Cardiac muscle cell (in vitro differentiated cells and primary cell): ENCODE results near the gene TBC1D3B. TPM values are rescaled to one million over a fixed set of nuclear protein-coding genes. Genes with fewer than 3 reads are reported as not detected.
"Not testable (repeated sequence)": the region's sequence is repeated elsewhere in the genome, so short reads cannot be mapped to it uniquely, and the experiment has no call there.

ENCODE experiments used
- DNase-seq, 2 donors: peaks; one replicate each; pipeline versions ENCODE4 v3.0.0 to v3.0.0-alpha.2; 2010 to 2017; ENCODE audit warnings: low read depth in 1 of 2, low spot score in 1 of 2
- H3K27ac ChIP-seq: fragments of 200-600 bp; sonication (generic); 2 replicates; pipeline ENCODE4 v1.5.1; 2016
- H3K27me3 ChIP-seq: fragments of 200-600 bp; sonication (generic); 2 replicates; pipeline ENCODE4 v1.6.0; 2016; ENCODE audit warnings: control low read depth
- H3K36me3 ChIP-seq: fragments of 200-600 bp; sonication (generic); 2 replicates; pipeline ENCODE4 v1.5.1; 2016; ENCODE audit warnings: control low read depth
- H3K4me1 ChIP-seq: fragments of 200-600 bp; sonication (generic); 2 replicates; pipeline ENCODE4 v1.8.1; 2017; ENCODE audit warnings: low read depth, mild to moderate bottlenecking, mixed run types
- H3K4me3 ChIP-seq: fragments of 200-600 bp; sonication (generic); 2 replicates; pipeline ENCODE4 v1.5.1; 2016; ENCODE audit warnings: mild to moderate bottlenecking
- H3K9me3 ChIP-seq: fragments of 200-600 bp; sonication (generic); 2 replicates; pipeline ENCODE4 v1.5.1; 2017; ENCODE audit warnings: low read depth, mild to moderate bottlenecking, control low read depth
- polyA plus RNA-seq: library from polyadenylated mRNA; unstranded; fragments of >200 nt; fragmentation: Nextera tagmentation; extraction: Ambion mirVana; gene quantifications from 2 replicates; pipeline ENCODE4 v1.2.1, GENCODE V29; 2016
- total RNA-seq: library from RNA; depleted of rRNA; stranded (reverse); fragments of >200 nt; gene quantifications from 2 replicates; pipeline ENCODE4 v1.2.3, GENCODE V29; 2016
- TF ChIP-seq, protein P1 (sequence below): IDR thresholded peaks from 2 replicates; pipeline ENCODE4 v1.5.1; 2012; ENCODE audit warnings: low read depth, mild to moderate bottlenecking, low read length

The TBC1D3B gene
- total and polyA plus RNA-seq, 2 experiments from 2014 or later: 4.0 to 5.5 TPM

DNA sequence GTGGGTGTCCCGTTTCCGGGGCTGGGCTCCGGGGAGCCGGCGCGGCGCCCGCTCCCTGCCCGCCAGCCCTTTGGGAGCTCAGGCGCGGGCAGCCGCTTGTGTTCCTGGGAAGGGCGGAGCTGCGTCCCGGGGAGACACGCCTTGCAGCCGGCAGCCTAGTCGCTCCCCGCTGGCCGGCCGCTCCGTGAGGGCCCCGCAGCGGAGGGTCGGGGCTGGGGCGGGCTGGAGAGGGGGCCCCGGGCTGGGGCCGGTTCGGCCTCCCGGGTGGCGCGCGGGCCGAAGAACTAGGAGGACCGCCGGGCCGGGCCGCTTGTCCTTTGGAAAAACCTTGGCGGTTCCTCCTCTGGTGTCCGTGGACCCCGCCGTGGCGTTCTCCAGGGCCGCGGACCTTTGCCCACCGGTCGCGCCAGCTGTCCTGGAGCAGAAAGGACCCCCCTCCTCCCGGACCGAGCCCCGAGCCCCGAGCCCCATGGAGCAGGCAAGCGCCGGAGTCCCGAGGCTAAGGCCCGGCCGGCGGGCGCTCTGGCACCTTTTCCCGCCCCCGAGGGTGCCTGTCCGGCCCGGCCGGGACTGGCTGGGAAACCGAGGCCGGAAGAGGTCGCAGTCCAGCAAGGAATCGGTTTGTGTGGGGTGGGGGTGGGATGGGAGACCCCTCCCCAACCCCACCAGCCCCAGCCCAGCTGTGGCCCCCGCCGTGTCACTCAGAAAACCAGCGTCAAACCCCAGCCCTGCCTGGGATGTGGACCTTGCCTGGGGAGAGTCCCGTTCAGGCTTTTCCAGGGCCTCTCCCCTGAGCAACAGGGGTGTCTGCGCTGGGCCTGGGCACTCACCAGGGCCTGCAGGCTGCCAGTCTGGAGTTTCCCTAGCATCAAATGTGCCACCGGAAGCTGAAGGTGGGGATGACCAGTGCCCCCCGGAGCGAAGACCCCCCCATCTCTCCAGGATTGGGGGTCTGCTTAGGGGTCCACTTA is 6.8 kb upstream of the TBC1D3B start:
- Histone ChIP-seq H3K4me1 (no peaks in the 10 kb centered on the region), H3K9me3 (no peaks in the 10 kb centered on the region), H3K27ac (no peak overlapping the region), H3K36me3 (no peaks in the 10 kb centered on the region), H3K4me3 (peak overlapping the region; percentile 49), H3K27me3 (peaks cover 71% of the 10 kb centered on the region)
- TF ChIP-seq, protein P1, sequence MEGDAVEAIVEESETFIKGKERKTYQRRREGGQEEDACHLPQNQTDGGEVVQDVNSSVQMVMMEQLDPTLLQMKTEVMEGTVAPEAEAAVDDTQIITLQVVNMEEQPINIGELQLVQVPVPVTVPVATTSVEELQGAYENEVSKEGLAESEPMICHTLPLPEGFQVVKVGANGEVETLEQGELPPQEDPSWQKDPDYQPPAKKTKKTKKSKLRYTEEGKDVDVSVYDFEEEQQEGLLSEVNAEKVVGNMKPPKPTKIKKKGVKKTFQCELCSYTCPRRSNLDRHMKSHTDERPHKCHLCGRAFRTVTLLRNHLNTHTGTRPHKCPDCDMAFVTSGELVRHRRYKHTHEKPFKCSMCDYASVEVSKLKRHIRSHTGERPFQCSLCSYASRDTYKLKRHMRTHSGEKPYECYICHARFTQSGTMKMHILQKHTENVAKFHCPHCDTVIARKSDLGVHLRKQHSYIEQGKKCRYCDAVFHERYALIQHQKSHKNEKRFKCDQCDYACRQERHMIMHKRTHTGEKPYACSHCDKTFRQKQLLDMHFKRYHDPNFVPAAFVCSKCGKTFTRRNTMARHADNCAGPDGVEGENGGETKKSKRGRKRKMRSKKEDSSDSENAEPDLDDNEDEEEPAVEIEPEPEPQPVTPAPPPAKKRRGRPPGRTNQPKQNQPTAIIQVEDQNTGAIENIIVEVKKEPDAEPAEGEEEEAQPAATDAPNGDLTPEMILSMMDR: no peak
- DNase-seq: peak; percentile 65 to 86

GRCh38 chr17:36182176-36183000 is 6.0 kb upstream of the TBC1D3B start:
- Histone ChIP-seq H3K27ac (no peak overlapping the region), H3K4me1 (no peaks in the 10 kb centered on the region), H3K27me3 (peaks cover 63% of the 10 kb centered on the region), H3K9me3 (no peaks in the 10 kb centered on the region), H3K4me3 (peak overlapping the region; percentile 49), H3K36me3 (no peaks in the 10 kb centered on the region)
- TF ChIP-seq, protein P1: no peak
- DNase-seq: peak in 1 of 2 donors; percentile 29

DNA sequence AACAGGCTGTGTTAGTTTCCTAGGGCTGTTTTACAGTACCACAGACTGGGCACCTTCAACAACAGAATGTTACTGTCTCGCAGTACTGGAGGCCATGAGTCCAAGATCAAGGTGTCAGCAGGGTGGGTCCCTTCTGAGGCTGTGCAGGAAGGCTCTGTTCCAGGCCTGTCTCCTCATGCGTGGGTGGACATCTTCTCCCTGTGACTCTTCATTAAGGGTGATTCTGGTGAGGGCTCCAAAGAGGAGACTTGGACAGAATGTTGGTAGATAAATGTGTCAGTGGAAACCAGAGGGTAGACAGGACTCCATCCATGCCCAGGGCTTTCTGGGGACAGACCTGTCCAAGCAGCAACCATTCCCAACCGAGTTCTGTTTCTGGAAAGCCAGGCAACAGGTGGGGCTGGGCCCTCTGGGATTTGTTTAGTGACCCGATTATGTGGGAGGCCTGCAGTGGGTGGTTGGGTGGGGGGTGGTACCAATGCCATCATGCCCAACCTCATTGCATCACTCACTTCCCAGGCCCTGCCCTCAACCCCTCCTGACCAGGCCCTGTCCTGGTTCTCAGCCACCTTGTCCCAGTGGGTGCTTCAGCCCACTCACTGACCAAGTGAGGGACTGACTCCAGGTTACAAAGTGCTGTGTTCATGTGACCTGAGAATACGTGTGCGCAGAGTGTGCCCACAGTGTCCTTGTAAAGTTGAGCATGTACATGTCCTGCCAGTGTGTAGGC is 5.2 kb upstream of the TBC1D3B start:
- not testable (repeated sequence) for H3K27ac ChIP-seq, H3K4me1 ChIP-seq, H3K9me3 ChIP-seq, H3K4me3 ChIP-seq, H3K36me3 ChIP-seq, DNase-seq
- H3K27me3 ChIP-seq: peaks cover 56% of the 10 kb centered on the region

DNA sequence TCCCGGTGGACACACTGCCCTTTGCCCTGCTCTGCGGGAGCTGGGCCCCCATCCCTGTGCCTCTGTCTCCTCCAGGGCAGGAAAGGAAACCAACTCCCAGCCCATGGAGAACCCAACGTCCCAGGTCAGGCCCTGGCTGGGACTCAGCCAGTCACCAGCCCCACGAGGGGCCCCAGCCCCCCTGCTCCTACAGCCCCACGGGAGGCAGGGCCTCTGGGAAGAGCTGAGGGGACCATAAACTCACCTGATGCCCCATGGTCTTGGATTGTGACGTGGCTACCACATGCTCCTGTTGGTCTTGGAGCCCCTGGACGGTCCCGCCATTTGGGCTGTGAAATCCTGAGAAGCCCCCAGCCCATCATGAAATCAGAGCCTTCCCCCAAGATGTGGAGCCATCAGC is 7.6 kb downstream of the TBC1D3B start:
- H3K4me3 ChIP-seq, H3K9me3 ChIP-seq, DNase-seq, H3K27me3 ChIP-seq, H3K27ac ChIP-seq, H3K36me3 ChIP-seq, H3K4me1 ChIP-seq: not testable (repeated sequence)

DNA sequence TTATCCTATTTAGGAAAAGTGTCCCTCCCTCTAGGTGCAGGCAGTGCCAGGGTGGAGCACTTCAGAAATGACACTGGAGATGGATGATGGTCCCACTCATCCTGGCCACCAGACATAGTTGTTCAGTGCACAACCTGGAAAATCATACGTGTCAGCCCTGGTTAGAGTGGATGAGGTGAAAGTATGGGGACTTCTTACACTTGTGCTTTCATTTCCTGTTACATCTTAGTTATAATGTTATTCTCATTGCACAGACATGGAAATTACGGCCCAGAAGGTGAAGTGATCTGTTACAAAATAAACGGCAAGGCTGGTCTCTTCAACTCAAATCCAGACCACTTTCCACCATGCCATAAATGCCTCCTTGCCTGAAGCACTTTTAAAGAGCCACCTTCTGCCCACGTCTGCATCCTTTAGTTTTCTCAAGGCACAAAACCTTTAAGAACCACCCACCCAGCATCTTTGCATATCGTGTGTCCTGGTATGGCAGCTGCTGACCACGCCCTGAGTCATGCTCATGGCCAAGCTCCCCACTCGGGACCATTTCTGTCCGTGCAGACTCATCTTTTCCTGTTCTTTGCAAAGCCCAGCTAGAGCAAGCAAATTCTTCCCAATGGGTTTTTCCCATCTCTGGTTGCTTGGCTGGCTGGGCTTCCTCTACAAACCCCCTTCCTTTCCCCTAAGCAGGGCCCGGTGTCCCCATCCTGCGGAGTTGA is 22.4 kb downstream of the TBC1D3B start:
- Histone ChIP-seq H3K36me3 (no peaks in the 10 kb centered on the region), H3K4me3 (no peak overlapping the region), H3K4me1 (no peaks in the 10 kb centered on the region), H3K9me3 (no peaks in the 10 kb centered on the region), H3K27ac (no peak overlapping the region), H3K27me3 (peaks cover 4% of the 10 kb centered on the region)
- no peak for DNase-seq
- TF ChIP-seq, protein P1: no peak
